Colonic mucosa (tissue), 4 donors: Measurements from ENCODE around the gene ARMC9. TPM values are rescaled to one million over a fixed set of nuclear protein-coding genes. Genes with fewer than 3 reads are reported as not detected.

ENCODE experiments used
- DNase-seq: peaks from one replicate; pipeline ENCODE4 v3.0.0-alpha.2; 2020
- H3K27ac ChIP-seq: fragments of 200-600 bp; one replicate; pipeline ENCODE4 v1.8.0; 2021
- H3K27me3 ChIP-seq: fragments of 200-600 bp; one replicate; pipeline ENCODE4 v1.8.0; 2021
- H3K36me3 ChIP-seq: fragments of 200-600 bp; one replicate; pipeline ENCODE4 v1.8.0; 2021
- H3K4me1 ChIP-seq: fragments of 200-600 bp; one replicate; pipeline ENCODE4 v1.8.0; 2021; ENCODE audit warnings: mild to moderate bottlenecking
- H3K4me3 ChIP-seq: fragments of 200-600 bp; one replicate; pipeline ENCODE4 v1.8.0; 2021
- H3K9ac ChIP-seq, 2 donors: one replicate each; pipeline ENCODE4 v1.7.0; 2013; ENCODE audit warnings: control low read depth in 2 of 2, low read depth in 2 of 2, low read length in 2 of 2
- H3K9me3 ChIP-seq: fragments of 200-600 bp; one replicate; pipeline ENCODE4 v1.8.0; 2021
- intact Hi-C: fragments of 100-400 bp; cut with DNase I; formaldehyde crosslinking; loops from one replicate; pipeline ENCODE4 v1.14.1; 2022
- total RNA-seq, 2 donors: library from RNA; stranded (reverse); fragmentation: NEBNext Ultra II Directional in 1 of 2; extraction: Animal tissue kit (Norgen Biotek cat#: 25700) in 1 of 2; gene quantifications; one replicate each; pipeline ENCODE4 v1.2.1, GENCODE V29; 2021
- TF ChIP-seq, protein P1 (sequence below): fragments of 200-600 bp; IDR thresholded peaks from one replicate; pipeline ENCODE4 v1.8.0; 2022; ENCODE audit warnings: antibody characterized with exemption, mild to moderate bottlenecking
- donor health status: healthy.
- donor health status: DM: no; HTN: no; CAD: no.
- donor health status: DM: no; HTN: no; CAD: no.

The ARMC9 gene
- total RNA-seq, 2 donors from 2014 or later: 9.8 to 17.2 TPM

DNA sequence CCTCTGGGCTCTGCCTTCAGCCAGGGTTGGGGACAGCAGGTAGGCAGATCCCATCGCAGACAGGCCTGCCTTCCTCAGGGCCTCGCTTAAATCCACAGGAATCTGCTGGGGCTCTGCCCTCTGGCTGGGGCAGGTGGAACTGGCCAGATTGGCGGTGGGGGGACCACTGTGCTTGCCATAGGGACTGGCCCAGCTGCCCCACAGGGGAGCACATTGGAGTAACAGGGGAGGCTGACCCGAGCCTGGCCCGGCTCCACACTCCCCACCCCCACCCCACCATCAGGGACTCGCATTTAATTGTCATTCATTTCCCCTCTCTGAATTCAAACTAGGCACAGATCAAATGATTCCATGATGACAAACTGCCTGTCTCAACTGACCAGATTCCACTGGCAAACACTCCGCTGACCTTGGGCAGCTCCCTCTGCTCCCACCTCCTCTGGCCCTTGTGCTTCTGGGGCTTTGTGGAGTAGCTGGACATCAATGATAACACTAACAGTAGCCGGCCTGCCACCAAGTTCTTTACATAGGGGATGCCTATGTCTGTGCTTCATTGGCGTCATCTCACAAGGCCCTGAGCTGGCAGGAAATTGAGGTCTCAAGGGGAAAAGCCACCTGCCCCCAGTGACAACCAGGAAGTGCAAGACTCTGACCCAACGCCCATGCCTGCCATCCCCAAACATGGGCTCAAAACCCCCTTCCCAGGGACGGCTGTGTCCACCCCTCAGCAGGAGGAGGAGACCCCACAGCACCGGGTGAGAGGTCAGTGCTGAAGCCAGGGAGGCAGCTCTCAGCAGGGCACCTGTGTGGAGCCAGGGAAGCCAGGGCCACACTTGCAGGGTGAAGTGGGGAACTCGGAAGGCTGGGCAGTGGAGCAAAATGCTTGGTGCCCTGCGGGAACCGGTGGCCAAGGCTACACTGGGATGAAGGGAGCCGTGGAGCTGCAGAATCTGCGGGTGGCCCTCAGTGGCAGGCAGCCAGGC lies 195.0 kb downstream of the ARMC9 start:
- Histone ChIP-seq H3K36me3 (peaks cover 1% of the 10 kb centered on the region), H3K27ac (no peak overlapping the region), H3K9me3 (no peaks in the 10 kb centered on the region), H3K9ac (no peak overlapping the region), H3K27me3 (no peaks in the 10 kb centered on the region), H3K4me1 (peaks cover 1% of the 10 kb centered on the region), H3K4me3 (no peak overlapping the region)
- TF ChIP-seq, protein P1, sequence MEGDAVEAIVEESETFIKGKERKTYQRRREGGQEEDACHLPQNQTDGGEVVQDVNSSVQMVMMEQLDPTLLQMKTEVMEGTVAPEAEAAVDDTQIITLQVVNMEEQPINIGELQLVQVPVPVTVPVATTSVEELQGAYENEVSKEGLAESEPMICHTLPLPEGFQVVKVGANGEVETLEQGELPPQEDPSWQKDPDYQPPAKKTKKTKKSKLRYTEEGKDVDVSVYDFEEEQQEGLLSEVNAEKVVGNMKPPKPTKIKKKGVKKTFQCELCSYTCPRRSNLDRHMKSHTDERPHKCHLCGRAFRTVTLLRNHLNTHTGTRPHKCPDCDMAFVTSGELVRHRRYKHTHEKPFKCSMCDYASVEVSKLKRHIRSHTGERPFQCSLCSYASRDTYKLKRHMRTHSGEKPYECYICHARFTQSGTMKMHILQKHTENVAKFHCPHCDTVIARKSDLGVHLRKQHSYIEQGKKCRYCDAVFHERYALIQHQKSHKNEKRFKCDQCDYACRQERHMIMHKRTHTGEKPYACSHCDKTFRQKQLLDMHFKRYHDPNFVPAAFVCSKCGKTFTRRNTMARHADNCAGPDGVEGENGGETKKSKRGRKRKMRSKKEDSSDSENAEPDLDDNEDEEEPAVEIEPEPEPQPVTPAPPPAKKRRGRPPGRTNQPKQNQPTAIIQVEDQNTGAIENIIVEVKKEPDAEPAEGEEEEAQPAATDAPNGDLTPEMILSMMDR: no peak
- intact Hi-C loops: no loop called here
- DNase-seq: no peak

DNA sequence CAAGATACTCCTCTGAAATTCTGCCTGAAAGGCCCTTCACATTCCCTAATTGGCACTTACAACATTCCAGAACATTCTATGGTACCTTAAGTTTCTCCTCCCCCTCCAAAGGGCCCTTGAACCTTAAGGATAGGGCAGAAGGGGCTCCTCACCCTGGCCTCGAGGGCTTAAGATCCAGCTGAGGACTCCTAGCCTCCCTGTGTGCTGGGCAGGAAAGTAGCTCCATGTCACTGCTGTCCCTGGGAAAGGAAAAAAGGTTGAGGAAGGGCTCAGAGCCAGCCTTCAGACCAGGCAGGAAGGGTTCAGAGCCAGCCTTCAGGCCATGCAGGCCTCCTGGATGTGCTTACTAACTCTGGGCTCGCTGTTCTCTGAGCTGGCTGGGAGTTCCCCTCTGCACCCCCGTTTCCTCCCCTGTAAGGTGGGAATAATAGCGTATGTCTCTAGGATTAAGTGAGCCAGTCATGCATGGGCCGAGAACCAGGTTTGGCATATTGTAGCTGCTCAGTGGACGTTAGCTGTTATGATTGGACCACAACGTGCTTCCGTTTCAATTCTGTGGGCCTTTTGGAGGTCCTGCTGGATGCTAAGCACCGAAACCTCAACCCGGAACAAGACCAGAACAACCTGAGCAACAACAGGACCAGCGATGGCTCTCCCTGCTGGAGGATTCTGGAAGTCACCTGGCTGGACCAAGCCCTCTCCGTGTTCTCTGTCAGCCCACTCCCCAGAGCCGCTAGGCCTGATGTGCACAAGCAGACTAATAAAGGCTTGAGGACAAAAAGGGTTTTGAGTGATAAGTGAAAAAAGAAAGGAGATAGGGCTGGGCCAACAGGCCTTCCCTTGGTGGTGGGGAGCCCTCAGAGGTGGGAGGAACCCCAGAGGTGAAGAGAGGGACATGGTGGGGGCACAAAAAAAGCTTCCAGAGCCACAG lies 196.0 kb downstream of the ARMC9 start:
- no peaks in the 10 kb centered on the region for H3K27me3 ChIP-seq
- H3K36me3 ChIP-seq: peaks cover 7% of the 10 kb centered on the region
- peak overlapping the region; percentile 55 for H3K27ac ChIP-seq
- H3K9ac ChIP-seq: peak overlapping the region in 1 of 2 donors; percentile 58
- intact Hi-C loops: loop anchor here (5.0 kb wide), 1 partner anchor 97 kb away; no protein-coding TSS in a partner anchor
- peak overlapping the region; percentile 77 for H3K4me3 ChIP-seq
- peaks cover 6% of the 10 kb centered on the region for H3K4me1 ChIP-seq
- peak; percentile 67 for DNase-seq
- H3K9me3 ChIP-seq: no peaks in the 10 kb centered on the region
- TF ChIP-seq, protein P1: peak; percentile 49

DNA sequence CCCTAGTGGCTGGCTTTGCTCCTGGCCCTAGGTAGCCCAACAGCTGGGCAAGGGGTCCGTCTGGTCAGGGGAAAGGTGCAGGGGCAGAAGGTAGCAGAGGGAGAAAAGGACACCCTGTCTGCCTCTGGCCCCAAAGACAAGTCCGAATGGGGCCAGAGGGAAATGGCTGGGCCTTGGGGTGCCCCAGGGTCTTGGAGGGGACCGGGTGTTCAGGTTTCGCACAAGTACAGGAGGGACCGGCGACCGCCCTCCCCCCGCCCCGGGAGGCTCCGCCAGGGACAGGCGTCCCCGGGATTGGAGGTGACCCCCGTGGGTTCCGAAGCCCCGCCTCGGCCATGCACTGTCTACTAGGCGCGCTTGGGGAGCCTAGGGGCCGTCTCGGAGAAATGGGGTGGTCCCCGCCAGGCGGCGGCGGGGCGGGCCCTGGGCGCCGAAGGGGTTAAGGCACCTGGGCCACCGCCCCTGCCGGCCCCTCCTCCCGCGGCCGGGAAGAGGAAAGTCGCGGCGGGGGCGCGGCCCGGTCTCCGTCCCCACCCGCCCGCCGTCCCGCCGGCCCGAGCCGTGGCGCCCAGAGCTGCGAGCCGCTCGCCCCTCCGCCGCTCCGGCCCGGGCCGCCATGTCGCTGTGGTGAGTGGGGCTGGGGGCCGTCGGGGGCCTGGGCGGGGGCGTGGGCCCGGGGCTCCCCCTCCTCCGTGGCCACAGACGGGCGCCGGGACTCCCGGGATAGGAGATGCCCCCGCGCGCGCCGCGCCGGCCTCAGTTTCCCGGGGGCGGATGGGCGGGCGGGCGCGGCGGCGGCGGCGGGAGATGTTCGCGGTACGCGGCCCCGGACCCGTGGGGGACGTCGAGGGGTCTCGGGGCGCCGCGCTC lies 197.0 kb downstream of the ARMC9 start, which contains the start of gene B3GNT7:
B3GNT7 (plus strand) TSS at position 523 of the 870 bp plus-strand sequence; CDS start at position 617, 94 bp downstream.
- Histone ChIP-seq H3K27ac (peak within 1 kb of the TSS; percentile 60), H3K4me1 (peaks cover 8% of the 10 kb centered on the region), H3K9ac (peak within 1 kb of the TSS; percentile 80 to 81), H3K27me3 (no peaks in the 10 kb centered on the region), H3K36me3 (peaks cover 7% of the 10 kb centered on the region), H3K9me3 (no peaks in the 10 kb centered on the region), H3K4me3 (peak within 1 kb of the TSS; percentile 77)
- intact Hi-C loops: loop anchor here (5.0 kb wide), 1 partner anchor 98 kb away; no protein-coding TSS in a partner anchor
- TF ChIP-seq, protein P1: no peak
- peak; percentile 70 for DNase-seq

DNA sequence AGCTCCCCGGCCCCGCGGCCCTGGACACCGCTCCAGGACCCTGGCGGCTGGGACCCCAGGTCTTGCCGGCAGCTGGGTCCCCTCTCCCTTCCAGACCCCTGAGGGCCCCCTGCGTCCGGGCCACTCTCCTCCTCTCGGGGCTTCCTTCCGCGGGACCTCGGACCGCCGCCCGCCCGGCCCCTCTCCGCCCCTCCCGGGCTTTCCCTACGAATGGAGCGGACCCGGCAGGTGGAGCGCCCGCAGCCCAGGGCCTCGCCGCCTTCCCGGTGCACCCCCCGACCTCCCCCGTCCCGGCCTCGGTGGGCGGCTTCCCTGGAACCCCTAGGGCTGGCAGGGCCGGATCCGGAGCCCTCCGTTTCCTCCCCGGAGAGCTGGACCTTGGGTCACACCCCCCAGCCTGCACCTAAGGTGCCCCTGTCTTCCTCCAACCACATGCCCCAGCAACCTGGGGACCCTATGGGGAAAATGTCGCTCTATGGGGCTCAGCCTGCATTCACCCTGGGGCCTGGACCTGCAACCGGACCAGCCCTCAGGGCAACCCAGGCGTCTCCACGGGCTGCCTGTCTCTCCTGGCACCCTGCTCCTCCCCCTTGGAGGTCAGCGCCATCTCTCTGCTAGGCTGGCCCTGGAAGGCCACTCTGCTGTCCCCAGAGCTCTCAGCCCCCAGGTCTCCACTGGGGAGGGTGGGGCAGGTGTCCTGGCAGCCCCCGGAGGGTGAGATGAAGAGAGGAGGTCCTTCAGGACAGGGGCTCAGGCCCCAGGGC lies 197.8 kb downstream of the ARMC9 start:
- H3K9ac ChIP-seq: peak overlapping the region; percentile 80 to 81
- DNase-seq: no peak
- no peaks in the 10 kb centered on the region for H3K27me3 ChIP-seq
- H3K4me3 ChIP-seq: peak overlapping the region; percentile 77
- peaks cover 9% of the 10 kb centered on the region for H3K4me1 ChIP-seq
- intact Hi-C loops: loop anchor here (5.0 kb wide), 1 partner anchor 99 kb away; no protein-coding TSS in a partner anchor
- H3K27ac ChIP-seq: peak overlapping the region; percentile 60
- TF ChIP-seq, protein P1: no peak
- H3K36me3 ChIP-seq: peaks cover 7% of the 10 kb centered on the region
- H3K9me3 ChIP-seq: no peaks in the 10 kb centered on the region
